ENCODE data around the gene LBR.

LBR gene

DNA sequence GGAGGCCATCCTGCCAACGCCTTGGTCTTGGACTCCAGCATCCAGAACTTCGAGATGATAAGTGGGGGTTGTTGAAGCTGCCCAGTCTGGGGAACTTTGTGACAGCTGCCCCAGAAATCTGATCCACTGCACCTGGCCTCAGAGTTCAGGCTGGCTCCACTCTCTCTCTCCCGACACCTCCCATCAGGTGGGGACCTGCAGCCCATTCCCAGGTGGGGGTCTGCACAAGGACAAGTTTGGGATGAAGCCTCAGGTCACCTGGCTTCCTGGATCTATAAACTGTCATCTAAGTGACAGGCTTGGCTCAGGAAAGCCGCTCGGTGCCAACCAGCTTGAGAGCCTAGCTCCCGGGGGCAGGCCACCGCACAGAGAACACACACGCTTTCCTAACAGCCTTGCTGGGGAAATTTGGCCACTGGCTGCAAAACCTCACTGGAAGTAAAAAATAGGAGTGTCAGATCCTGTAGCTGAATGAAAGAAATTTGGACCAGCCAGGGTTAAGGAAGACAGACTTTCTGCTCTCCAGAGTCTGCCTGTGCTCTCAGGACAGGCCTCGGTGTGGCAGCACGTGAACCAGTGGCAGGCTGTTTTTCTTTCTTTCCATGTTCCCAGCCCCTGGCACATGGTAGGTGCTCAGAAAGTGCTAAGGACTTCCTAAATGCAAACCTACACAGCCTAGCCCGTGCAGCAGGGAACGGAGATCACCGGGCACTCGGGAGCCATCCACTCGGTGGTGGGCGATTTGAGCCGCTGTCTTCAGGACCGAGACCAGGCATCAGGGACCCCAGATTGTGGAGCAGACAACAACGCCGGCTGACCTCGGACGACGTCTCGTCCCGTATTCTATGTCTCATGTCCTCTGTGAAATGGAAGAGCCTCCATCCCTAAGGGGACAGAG lies 42.6 kb upstream of the LBR start:
- Histone ChIP-seq H3K18ac (ENCODE audit: low read length) (no peak overlapping the region), H3K27me3 (ENCODE audit: insufficient read depth, low read length, poor library complexity) (no peaks in the 10 kb centered on the region), H2BK5ac (ENCODE audit: low read length) (no peak overlapping the region), H3K23ac (ENCODE audit: low read length) (no peak overlapping the region), H2BK120ac (ENCODE audit: low read depth, low read length) (no peak overlapping the region), H3K56ac (ENCODE audit: low read length) (no peak overlapping the region), H3K9ac (ENCODE audit: low read length) (no peak overlapping the region), H3K27ac (ENCODE audit: low read depth, low read length) (no peak overlapping the region), H2BK15ac (replicated peaks; ENCODE audit: low read depth) (no peak overlapping the region), H3K4me2 (ENCODE audit: low read length) (no peak overlapping the region), H3K79me2 (ENCODE audit: control insufficient read depth, insufficient read depth, low read length) (no peaks in the 10 kb centered on the region), H2AK5ac (ENCODE audit: low read length) (no peak overlapping the region), H4K5ac (ENCODE audit: low read length) (no peak overlapping the region), H3K79me1 (ENCODE audit: low read length) (no peaks in the 10 kb centered on the region), H3K4me3 (ENCODE audit: low read length) (no peak overlapping the region), H3K4me1 (ENCODE audit: control insufficient read depth, low read depth, low read length) (peaks cover under 1% of the 10 kb centered on the region), H3K4ac (ENCODE audit: low read depth, low read length) (no peak overlapping the region), H3K36me3 (ENCODE audit: control insufficient read depth, insufficient read depth, low read length) (no peaks in the 10 kb centered on the region), H4K8ac (ENCODE audit: low read depth, low read length) (no peak overlapping the region)
- no peak for DNase-seq
- no CpG with 5 or more reads among the region's 25 CpGs for WGBS (ENCODE audit: extremely low coverage, insufficient coverage, low lambda C conversion rate)

DNA sequence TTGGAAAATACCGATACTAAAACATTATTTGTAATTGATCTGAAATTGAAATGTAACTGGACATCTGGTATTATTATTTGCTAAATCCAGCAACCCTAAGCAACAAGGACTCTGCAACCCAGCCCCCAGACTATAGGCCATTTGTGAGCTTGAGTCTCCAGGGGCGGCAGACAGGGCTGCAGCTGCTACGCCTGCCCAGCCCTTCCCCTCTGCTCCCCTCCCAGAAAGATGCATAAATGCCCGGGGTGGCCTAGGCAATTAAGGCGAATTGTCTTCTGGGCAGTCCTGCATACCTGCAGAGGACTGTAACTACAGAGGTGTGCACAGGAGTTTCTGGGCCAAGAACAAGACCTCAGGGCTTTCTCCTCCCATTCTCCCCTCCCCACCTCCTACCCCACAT lies 41.2 kb upstream of the LBR start:
- H2BK120ac ChIP-seq (ENCODE audit: low read depth, low read length), result no peak overlapping the region
- H3K4me1 ChIP-seq (ENCODE audit: control insufficient read depth, low read depth, low read length), result peaks cover 2% of the 10 kb centered on the region
- no peak for DNase-seq
- WGBS (ENCODE audit: extremely low coverage, insufficient coverage, low lambda C conversion rate), result no CpG with 5 or more reads among the region's 5 CpGs
- no peak overlapping the region for H3K27ac ChIP-seq (ENCODE audit: low read depth, low read length)
- H3K4ac ChIP-seq (ENCODE audit: low read depth, low read length), result no peak overlapping the region
- H3K36me3 ChIP-seq (ENCODE audit: control insufficient read depth, insufficient read depth, low read length), result no peaks in the 10 kb centered on the region
- no peaks in the 10 kb centered on the region for H3K79me1 ChIP-seq (ENCODE audit: low read length)
- no peak overlapping the region for H2BK15ac ChIP-seq (replicated peaks; ENCODE audit: low read depth)
- no peak overlapping the region for H2BK5ac ChIP-seq (ENCODE audit: low read length)
- H3K56ac ChIP-seq (ENCODE audit: low read length), result no peak overlapping the region
- H4K8ac ChIP-seq (ENCODE audit: low read depth, low read length), result no peak overlapping the region
- no peak overlapping the region for H3K9ac ChIP-seq (ENCODE audit: low read length)
- H3K4me2 ChIP-seq (ENCODE audit: low read length), result no peak overlapping the region
- no peak overlapping the region for H4K5ac ChIP-seq (ENCODE audit: low read length)
- H2AK5ac ChIP-seq (ENCODE audit: low read length), result no peak overlapping the region
- H3K23ac ChIP-seq (ENCODE audit: low read length), result no peak overlapping the region
- H3K4me3 ChIP-seq (ENCODE audit: low read length), result no peak overlapping the region
- no peak overlapping the region for H3K18ac ChIP-seq (ENCODE audit: low read length)
- H3K79me2 ChIP-seq (ENCODE audit: control insufficient read depth, insufficient read depth, low read length), result no peaks in the 10 kb centered on the region
- H3K27me3 ChIP-seq (ENCODE audit: insufficient read depth, low read length, poor library complexity), result no peaks in the 10 kb centered on the region

DNA sequence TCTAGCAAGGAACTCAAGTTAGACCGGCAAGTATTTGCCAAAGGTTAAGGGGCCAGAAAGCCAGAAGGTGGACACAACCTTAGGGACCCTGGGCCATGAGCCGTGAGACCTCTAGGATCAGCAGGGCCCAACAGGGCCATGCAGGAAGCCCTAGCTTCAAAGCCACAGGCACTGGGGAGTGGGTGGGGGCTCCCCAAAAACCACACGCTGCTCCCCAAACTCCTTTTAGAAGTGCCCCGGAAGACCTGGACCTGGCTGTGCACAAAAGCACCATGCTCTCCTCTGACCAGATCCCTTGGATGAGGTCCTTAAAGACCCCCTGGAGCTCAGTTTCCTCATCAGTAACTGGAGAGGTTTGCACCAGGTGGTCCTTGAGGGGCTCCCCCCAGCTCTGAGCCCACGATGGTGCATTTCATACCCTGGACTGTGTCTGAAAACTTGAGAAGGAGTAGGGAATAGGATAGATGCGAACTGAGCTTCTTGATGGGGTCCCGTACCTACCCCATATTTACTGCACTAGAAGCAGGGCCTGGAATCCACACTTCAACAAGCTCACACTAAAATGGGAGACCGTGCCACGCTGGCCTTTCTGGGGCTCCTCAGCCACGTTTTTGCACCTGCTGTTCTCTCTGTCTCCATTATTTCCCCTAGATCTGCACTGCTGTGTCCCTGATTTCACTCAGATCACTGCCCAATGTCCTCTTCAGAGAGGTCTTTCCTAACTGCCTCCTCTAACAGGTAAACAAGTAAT lies 40.6 kb upstream of the LBR start:
- H3K23ac ChIP-seq (ENCODE audit: low read length), result no peak overlapping the region
- no peak overlapping the region for H2BK5ac ChIP-seq (ENCODE audit: low read length)
- H3K4me3 ChIP-seq (ENCODE audit: low read length), result no peak overlapping the region
- no peak overlapping the region for H4K8ac ChIP-seq (ENCODE audit: low read depth, low read length)
- H3K4me1 ChIP-seq (ENCODE audit: control insufficient read depth, low read depth, low read length), result peaks cover 2% of the 10 kb centered on the region
- no peak for DNase-seq
- no peak overlapping the region for H3K4me2 ChIP-seq (ENCODE audit: low read length)
- H3K56ac ChIP-seq (ENCODE audit: low read length), result no peak overlapping the region
- no peak overlapping the region for H2BK15ac ChIP-seq (replicated peaks; ENCODE audit: low read depth)
- no peak overlapping the region for H4K5ac ChIP-seq (ENCODE audit: low read length)
- no peaks in the 10 kb centered on the region for H3K79me1 ChIP-seq (ENCODE audit: low read length)
- H2AK5ac ChIP-seq (ENCODE audit: low read length), result no peak overlapping the region
- H3K79me2 ChIP-seq (ENCODE audit: control insufficient read depth, insufficient read depth, low read length), result no peaks in the 10 kb centered on the region
- H3K27ac ChIP-seq (ENCODE audit: low read depth, low read length), result no peak overlapping the region
- H3K4ac ChIP-seq (ENCODE audit: low read depth, low read length), result no peak overlapping the region
- H3K9ac ChIP-seq (ENCODE audit: low read length), result no peak overlapping the region
- no CpG with 5 or more reads among the region's 10 CpGs for WGBS (ENCODE audit: extremely low coverage, insufficient coverage, low lambda C conversion rate)
- no peak overlapping the region for H2BK120ac ChIP-seq (ENCODE audit: low read depth, low read length)
- H3K18ac ChIP-seq (ENCODE audit: low read length), result no peak overlapping the region
- no peaks in the 10 kb centered on the region for H3K27me3 ChIP-seq (ENCODE audit: insufficient read depth, low read length, poor library complexity)
- no peaks in the 10 kb centered on the region for H3K36me3 ChIP-seq (ENCODE audit: control insufficient read depth, insufficient read depth, low read length)

DNA sequence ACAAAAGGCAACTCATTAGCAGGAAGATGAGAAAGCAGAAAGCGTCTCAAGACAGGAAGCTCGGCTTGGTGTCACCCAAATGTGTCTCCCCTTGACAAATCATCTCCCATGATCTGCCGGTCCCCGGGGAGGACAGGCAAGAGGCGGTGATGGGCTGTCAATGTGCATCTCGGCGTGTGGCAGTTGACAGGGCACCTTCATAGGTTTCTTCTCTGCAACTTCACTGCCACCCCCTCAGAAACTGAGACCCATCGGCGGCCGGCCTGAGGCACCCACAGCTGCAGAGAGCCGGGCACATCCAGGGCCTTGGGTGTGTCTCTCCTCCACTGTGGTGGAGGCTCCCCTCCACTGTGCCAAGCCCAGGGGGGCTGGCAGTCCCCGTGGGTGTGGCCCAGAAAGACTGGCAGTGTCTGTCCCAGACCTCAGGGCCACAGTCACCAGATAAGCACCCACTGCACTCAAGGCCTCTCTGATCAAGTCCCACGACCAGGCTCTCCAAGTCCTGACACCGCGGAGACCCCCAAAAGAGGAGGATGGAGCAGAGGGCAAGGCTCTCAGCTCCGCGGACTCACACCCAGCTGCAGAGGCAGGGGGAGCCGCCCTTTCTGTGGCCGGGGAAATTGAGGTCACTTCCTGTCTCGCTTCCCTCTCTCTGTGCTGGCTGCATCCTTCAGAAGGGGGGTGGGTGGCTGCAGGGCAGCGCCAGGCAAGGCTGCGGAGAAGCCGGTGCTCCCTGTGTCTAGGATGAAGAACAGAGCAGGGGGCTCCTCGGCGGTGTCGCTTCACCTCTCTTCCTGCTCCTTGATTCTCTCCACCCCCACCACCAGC lies 39.6 kb upstream of the LBR start:
- Histone ChIP-seq H2AK5ac (ENCODE audit: low read length) (no peak overlapping the region), H3K9ac (ENCODE audit: low read length) (no peak overlapping the region), H3K4me2 (ENCODE audit: low read length) (no peak overlapping the region), H3K27ac (ENCODE audit: low read depth, low read length) (no peak overlapping the region), H3K4me1 (ENCODE audit: control insufficient read depth, low read depth, low read length) (peaks cover 2% of the 10 kb centered on the region), H3K36me3 (ENCODE audit: control insufficient read depth, insufficient read depth, low read length) (no peaks in the 10 kb centered on the region), H2BK15ac (replicated peaks; ENCODE audit: low read depth) (no peak overlapping the region), H3K27me3 (ENCODE audit: insufficient read depth, low read length, poor library complexity) (no peaks in the 10 kb centered on the region), H3K4me3 (ENCODE audit: low read length) (no peak overlapping the region), H2BK5ac (ENCODE audit: low read length) (no peak overlapping the region), H2BK120ac (ENCODE audit: low read depth, low read length) (no peak overlapping the region), H3K23ac (ENCODE audit: low read length) (no peak overlapping the region), H3K79me1 (ENCODE audit: low read length) (no peaks in the 10 kb centered on the region), H4K5ac (ENCODE audit: low read length) (no peak overlapping the region), H3K4ac (ENCODE audit: low read depth, low read length) (no peak overlapping the region), H3K56ac (ENCODE audit: low read length) (peak overlapping the region; percentile 34), H3K79me2 (ENCODE audit: control insufficient read depth, insufficient read depth, low read length) (no peaks in the 10 kb centered on the region), H3K18ac (ENCODE audit: low read length) (no peak overlapping the region), H4K8ac (ENCODE audit: low read depth, low read length) (no peak overlapping the region)
- WGBS (ENCODE audit: extremely low coverage, insufficient coverage, low lambda C conversion rate), result no CpG with 5 or more reads among the region's 26 CpGs
- no peak for DNase-seq

DNA sequence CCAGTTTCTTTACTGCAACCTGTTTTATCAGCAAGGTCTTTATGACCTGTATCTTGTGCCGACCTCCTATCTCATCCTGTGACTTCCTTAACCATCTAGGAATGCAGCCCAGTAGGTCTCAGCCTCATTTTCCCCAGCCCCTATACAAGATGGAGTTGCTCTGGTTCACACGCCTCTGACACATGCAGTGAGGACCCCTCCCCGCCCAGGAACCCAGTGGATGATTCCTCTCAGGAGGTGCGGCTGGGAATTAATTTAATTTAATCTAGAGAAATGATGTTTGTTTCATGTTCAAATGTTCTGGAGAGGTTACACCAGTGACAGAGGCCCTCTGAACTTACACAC lies 39.0 kb upstream of the LBR start:
- H3K27me3 ChIP-seq (ENCODE audit: insufficient read depth, low read length, poor library complexity), result no peaks in the 10 kb centered on the region
- H3K79me1 ChIP-seq (ENCODE audit: low read length), result no peaks in the 10 kb centered on the region
- H3K56ac ChIP-seq (ENCODE audit: low read length), result no peak overlapping the region
- DNase-seq, result no peak
- H3K18ac ChIP-seq (ENCODE audit: low read length), result no peak overlapping the region
- no peaks in the 10 kb centered on the region for H3K36me3 ChIP-seq (ENCODE audit: control insufficient read depth, insufficient read depth, low read length)
- no peak overlapping the region for H2BK15ac ChIP-seq (replicated peaks; ENCODE audit: low read depth)
- no peaks in the 10 kb centered on the region for H3K79me2 ChIP-seq (ENCODE audit: control insufficient read depth, insufficient read depth, low read length)
- no peak overlapping the region for H2BK120ac ChIP-seq (ENCODE audit: low read depth, low read length)
- H3K9ac ChIP-seq (ENCODE audit: low read length), result no peak overlapping the region
- no peak overlapping the region for H2BK5ac ChIP-seq (ENCODE audit: low read length)
- H3K4me2 ChIP-seq (ENCODE audit: low read length), result no peak overlapping the region
- H2AK5ac ChIP-seq (ENCODE audit: low read length), result no peak overlapping the region
- H4K8ac ChIP-seq (ENCODE audit: low read depth, low read length), result no peak overlapping the region
- H3K27ac ChIP-seq (ENCODE audit: low read depth, low read length), result no peak overlapping the region
- no CpG with 5 or more reads among the region's 4 CpGs for WGBS (ENCODE audit: extremely low coverage, insufficient coverage, low lambda C conversion rate)
- H3K4me1 ChIP-seq (ENCODE audit: control insufficient read depth, low read depth, low read length), result peaks cover 2% of the 10 kb centered on the region
- no peak overlapping the region for H3K4me3 ChIP-seq (ENCODE audit: low read length)
- H3K4ac ChIP-seq (ENCODE audit: low read depth, low read length), result no peak overlapping the region
- H3K23ac ChIP-seq (ENCODE audit: low read length), result no peak overlapping the region
- H4K5ac ChIP-seq (ENCODE audit: low read length), result no peak overlapping the region
